Naive B cell (primary cell): ENCODE measurements around the gene SNAI3. TPM values are rescaled to one million over a fixed set of nuclear protein-coding genes. Genes with fewer than 3 reads are reported as not detected.

ENCODE experiments used
- ATAC-seq, 2 donors: fragments of 150-1000 bp; cut with Tn5 transposase; 2 replicates each; pipeline ENCODE4 v1.10.0; 2021; ENCODE audit warnings: low read depth in 2 of 2, mild to moderate bottlenecking in 2 of 2, moderate library complexity in 2 of 2
- DNase-seq: peaks from one replicate; pipeline ENCODE4 v3.0.0; 2022
- H3K27ac Mint-ChIP-seq, 6 donors: one replicate each; pipeline ENCODE4 v1.8.0; 2020 to 2022; ENCODE audit warnings: mild to moderate bottlenecking in 6 of 6, mixed read lengths in 6 of 6, moderate library complexity in 5 of 6, inconsistent platforms in 2 of 6
- H3K27me3 Mint-ChIP-seq, 3 donors: one replicate each; pipeline ENCODE4 v1.8.0; 2021 to 2022; ENCODE audit warnings: mixed read lengths in 3 of 3, mild to moderate bottlenecking in 1 of 3
- H3K36me3 Mint-ChIP-seq, 2 donors: one replicate each; pipeline ENCODE4 v1.8.0; 2020 to 2022; ENCODE audit warnings: mixed read lengths in 2 of 2, inconsistent platforms in 1 of 2, mild to moderate bottlenecking in 1 of 2
- H3K4me1 Mint-ChIP-seq, 3 donors: one replicate each; pipeline ENCODE4 v1.8.0; 2020 to 2022; ENCODE audit warnings: mixed read lengths in 3 of 3, inconsistent platforms in 1 of 3, mild to moderate bottlenecking in 1 of 3, moderate library complexity in 1 of 3
- H3K4me3 Mint-ChIP-seq, 8 donors: one replicate each; pipeline ENCODE4 v1.8.0; 2020 to 2022; ENCODE audit warnings: mild to moderate bottlenecking in 8 of 8, mixed read lengths in 8 of 8, moderate library complexity in 8 of 8, inconsistent platforms in 2 of 8
- H3K9me3 Mint-ChIP-seq, 7 donors: one replicate each; pipeline ENCODE4 v1.8.0; 2020 to 2022; ENCODE audit warnings: mixed read lengths in 7 of 7, mild to moderate bottlenecking in 5 of 7, inconsistent platforms in 2 of 7, moderate library complexity in 1 of 7
- polyA plus RNA-seq, 6 donors: library from polyadenylated mRNA; unstranded; fragments of 300-500 nt; fragmentation: Illumina TruSeq; gene quantifications; one replicate each; pipeline ENCODE4 v1.2.3, GENCODE V29; 2021; ENCODE audit warnings: low read depth in 6 of 6

The SNAI3 gene
- polyA plus RNA-seq, 6 donors from 2014 or later = 1.4 to 9.0 (median 5.9) TPM

- DNase-seq (peak; percentile 34), ATAC-seq (peak; percentile 16 to 22)
These were observed 19.5 kb upstream of the SNAI3 start for GRCh38 chr16:88705801-88706228.

GRCh38 chr16:88705076-88705684 is 18.9 kb upstream of the SNAI3 start:
- peaks cover 43 to 73% (median 65%) of the 10 kb centered on the region in 3 donors for H3K4me1 Mint-ChIP-seq
- H3K36me3 Mint-ChIP-seq = no peaks in the 10 kb centered on the region
- DNase-seq (peak; percentile 29), ATAC-seq (no peak)
- H3K4me3 Mint-ChIP-seq = peak overlapping the region; percentile 81 to 98 (median 93)
- peak overlapping the region; percentile 84 to 97 (median 92) for H3K27ac Mint-ChIP-seq
- no peaks in the 10 kb centered on the region for H3K9me3 Mint-ChIP-seq
- no peaks in the 10 kb centered on the region for H3K27me3 Mint-ChIP-seq

More at GRCh38 chr16:88705801-88706228, 19.5 kb upstream of the SNAI3 start:
- Mint-ChIP-seq H3K9me3 (no peaks in the 10 kb centered on the region), H3K4me1 (peaks cover 44 to 69% (median 59%) of the 10 kb centered on the region in 3 donors), H3K27me3 (no peaks in the 10 kb centered on the region), H3K36me3 (no peaks in the 10 kb centered on the region), H3K27ac (peak overlapping the region; percentile 84 to 97 (median 92)), H3K4me3 (peak overlapping the region; percentile 85 to 98 (median 93))

DNA sequence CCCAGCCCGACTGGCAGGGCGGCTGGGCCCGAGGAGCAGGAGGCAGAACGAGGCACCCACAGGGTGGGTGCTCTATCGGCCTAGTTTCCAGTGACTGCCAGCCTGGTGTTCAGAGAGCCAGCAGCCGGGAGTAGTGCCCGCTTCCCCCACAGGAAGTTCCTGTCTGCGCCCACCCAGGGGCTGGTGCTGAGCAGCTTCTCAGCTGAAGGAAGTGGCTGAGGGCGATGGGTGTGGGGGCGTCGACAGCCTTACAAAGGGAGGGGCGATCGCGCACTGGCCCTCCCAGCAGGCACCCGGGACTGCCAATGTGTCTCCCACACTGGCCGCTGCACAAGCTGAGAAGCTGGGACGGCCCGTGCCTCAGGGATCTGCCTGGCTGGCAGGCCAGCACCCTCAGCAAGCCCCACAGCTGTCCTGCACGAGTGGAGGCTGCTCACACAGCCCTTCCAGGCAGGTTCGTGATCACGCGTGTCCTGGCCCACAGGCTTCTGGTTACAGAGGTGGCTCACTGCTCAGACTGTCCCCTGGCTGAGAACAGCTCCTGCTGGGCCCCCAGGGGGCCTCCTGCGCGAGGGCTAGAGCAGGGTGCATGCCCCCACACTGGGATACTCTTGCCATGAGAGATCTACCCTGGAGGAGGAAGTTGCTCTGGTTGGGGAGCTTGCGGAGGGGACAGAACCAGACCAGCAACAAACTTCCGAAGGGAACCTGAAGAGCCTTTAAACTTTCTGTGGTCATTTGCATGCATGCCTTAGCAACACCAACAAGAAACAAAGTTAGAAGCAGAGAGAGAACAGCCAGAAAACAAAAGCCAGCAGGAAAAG is 17.4 kb upstream of the SNAI3 start:
- Mint-ChIP-seq H3K9me3 (no peaks in the 10 kb centered on the region), H3K27ac (peak overlapping the region; percentile 90 to 96 (median 92)), H3K4me1 (peaks cover 49 to 73% (median 69%) of the 10 kb centered on the region in 3 donors), H3K4me3 (peak overlapping the region; percentile 77 to 98 (median 88)), H3K27me3 (no peaks in the 10 kb centered on the region), H3K36me3 (no peaks in the 10 kb centered on the region)
- DNase-seq (peak; percentile 62), ATAC-seq (peak in 1 of 2 donors; percentile 8)

- ATAC-seq (no peak), DNase-seq (no peak)
- peaks cover 49 to 74% (median 68%) of the 10 kb centered on the region in 3 donors for H3K4me1 Mint-ChIP-seq
- peak overlapping the region; percentile 77 to 98 (median 88) for H3K4me3 Mint-ChIP-seq
- no peaks in the 10 kb centered on the region for H3K9me3 Mint-ChIP-seq
- H3K27me3 Mint-ChIP-seq = no peaks in the 10 kb centered on the region
- no peaks in the 10 kb centered on the region for H3K36me3 Mint-ChIP-seq
- peak overlapping the region; percentile 92 to 96 (median 94) for H3K27ac Mint-ChIP-seq
These were observed 16.3 kb upstream of the SNAI3 start for GRCh38 chr16:88702371-88703210.

- Mint-ChIP-seq H3K9me3 (no peaks in the 10 kb centered on the region), H3K4me3 (peak overlapping the region; percentile 77 to 98 (median 92)), H3K4me1 (peaks cover 43 to 67% (median 60%) of the 10 kb centered on the region in 3 donors), H3K27me3 (no peaks in the 10 kb centered on the region), H3K27ac (peak overlapping the region; percentile 57 to 96 (median 93)), H3K36me3 (no peaks in the 10 kb centered on the region)
- no peak for DNase-seq
- no peak for ATAC-seq
These were observed 15.5 kb upstream of the SNAI3 start for GRCh38 chr16:88701581-88702370.

DNA sequence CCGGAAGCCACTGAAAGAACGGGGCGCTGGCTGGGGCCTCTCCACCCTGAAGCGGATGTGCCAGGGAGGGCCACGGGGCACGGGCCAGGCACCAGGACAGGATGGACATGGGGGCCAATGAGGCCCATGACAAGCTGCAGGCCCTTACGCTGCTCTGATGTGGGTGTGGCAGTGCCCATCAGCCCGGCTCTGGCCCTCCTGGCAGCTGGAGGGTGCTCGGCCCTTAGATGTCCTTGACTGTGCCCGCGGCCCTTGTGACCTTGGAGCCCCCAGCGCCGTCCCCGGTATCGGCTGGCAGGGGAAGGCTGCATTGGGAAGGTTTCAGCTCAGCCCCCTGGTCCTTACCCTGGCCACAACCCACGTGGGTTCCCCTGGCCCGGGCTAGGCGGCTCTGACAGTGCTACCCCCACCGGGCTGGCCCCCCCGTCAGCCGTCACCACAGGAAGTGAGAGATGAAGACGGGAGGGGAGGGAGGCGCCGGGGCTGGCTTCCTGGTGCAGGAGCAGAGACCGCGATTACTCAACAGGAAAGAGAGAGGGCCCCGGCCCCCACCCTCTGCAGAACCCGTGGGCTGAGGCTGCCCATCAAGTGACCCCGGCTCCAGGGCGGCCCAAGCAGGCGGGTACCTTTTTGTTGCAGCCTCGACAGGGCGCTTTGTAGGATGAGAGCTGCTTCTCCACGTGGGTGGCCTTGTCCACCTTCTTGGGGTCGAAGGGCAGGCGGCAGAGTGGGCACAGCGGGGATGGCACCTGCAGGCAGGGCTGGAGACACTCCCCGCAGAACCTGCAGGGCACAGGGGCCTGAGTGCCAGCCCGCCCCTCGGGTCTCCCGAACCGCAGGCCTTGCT is 14.6 kb upstream of the SNAI3 start:
- Mint-ChIP-seq H3K27ac (peak overlapping the region; percentile 79 to 96 (median 88)), H3K36me3 (no peaks in the 10 kb centered on the region), H3K4me3 (peak overlapping the region; percentile 77 to 98 (median 88)), H3K27me3 (no peaks in the 10 kb centered on the region), H3K9me3 (no peaks in the 10 kb centered on the region), H3K4me1 (peaks cover 43 to 66% (median 58%) of the 10 kb centered on the region in 3 donors)
- DNase-seq (peak; percentile 92), ATAC-seq (peak; percentile 81 to 87)

GRCh38 chr16:88700322-88700635 is 14.0 kb upstream of the SNAI3 start:
- no peak for DNase-seq
- Mint-ChIP-seq H3K4me3 (peak overlapping the region; percentile 60 to 98 (median 84)), H3K4me1 (peaks cover 39 to 63% (median 56%) of the 10 kb centered on the region in 3 donors), H3K27ac (peak overlapping the region in 4 of 6 donors; percentile 38 to 96 (median 94)), H3K27me3 (no peaks in the 10 kb centered on the region), H3K9me3 (no peaks in the 10 kb centered on the region), H3K36me3 (no peaks in the 10 kb centered on the region)
- no peak for ATAC-seq

- peaks cover 37 to 52% (median 45%) of the 10 kb centered on the region in 3 donors for H3K4me1 Mint-ChIP-seq
- H3K27ac Mint-ChIP-seq = peak overlapping the region in 2 of 6 donors; percentile 92 to 96
- H3K27me3 Mint-ChIP-seq = no peaks in the 10 kb centered on the region
- no peaks in the 10 kb centered on the region for H3K36me3 Mint-ChIP-seq
- peak overlapping the region in 2 of 8 donors; percentile 41 to 85 for H3K4me3 Mint-ChIP-seq
- DNase-seq (no peak), ATAC-seq (no peak)
- H3K9me3 Mint-ChIP-seq = no peaks in the 10 kb centered on the region
These were observed 12.9 kb upstream of the SNAI3 start for GRCh38 chr16:88699180-88699579.

GRCh38 chr16:88698646-88699045 is 12.3 kb upstream of the SNAI3 start:
- H3K9me3 Mint-ChIP-seq = no peaks in the 10 kb centered on the region
- no peaks in the 10 kb centered on the region for H3K36me3 Mint-ChIP-seq
- H3K4me1 Mint-ChIP-seq = peaks cover 32 to 47% (median 40%) of the 10 kb centered on the region in 3 donors
- H3K4me3 Mint-ChIP-seq = peak overlapping the region in 1 of 8 donors; percentile 51
- DNase-seq (no peak), ATAC-seq (no peak)
- H3K27me3 Mint-ChIP-seq = no peaks in the 10 kb centered on the region
- H3K27ac Mint-ChIP-seq = no peak overlapping the region

DNA sequence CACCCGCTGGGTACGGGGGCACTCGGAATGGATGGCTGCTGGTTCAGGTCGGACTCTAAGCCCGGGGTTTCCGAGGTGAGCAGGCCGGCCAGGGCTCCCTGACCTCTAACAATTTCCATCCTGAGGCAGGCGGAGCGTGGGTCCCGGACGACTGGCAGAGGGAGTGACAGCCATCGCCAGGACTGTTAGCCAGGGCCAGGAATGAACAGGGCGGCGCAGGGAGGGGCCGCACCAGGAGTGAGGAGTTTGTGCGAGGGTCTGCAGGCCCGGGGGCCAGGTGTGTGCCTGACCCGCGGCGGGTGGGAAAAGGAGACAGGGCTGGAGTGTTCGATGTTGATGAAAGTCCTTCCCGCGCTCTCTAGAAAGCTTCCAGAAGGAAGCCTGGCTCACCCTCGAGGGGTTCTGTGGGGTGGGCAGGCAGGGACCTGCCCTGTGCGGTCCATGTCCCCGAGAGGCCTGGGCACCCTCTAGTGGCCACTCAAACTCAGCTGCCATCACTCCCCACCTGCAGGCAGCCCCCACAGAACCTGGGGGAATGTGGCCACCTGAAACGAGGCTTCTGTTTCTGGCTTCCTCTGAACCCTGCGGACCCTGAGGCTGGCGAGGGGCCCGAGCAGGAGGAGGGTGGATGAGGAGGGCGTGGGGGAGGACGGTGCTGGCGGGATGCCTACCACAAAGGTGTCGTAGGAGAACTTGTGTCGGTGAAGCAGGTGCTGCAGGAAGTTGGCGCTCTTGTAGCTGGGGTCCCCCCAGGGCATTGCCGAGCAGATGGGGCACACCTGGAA is 11.7 kb upstream of the SNAI3 start:
- no peaks in the 10 kb centered on the region for H3K36me3 Mint-ChIP-seq
- peak overlapping the region in 1 of 6 donors; percentile 74 for H3K27ac Mint-ChIP-seq
- ATAC-seq (no peak), DNase-seq (no peak)
- peaks cover 27 to 42% (median 36%) of the 10 kb centered on the region in 3 donors for H3K4me1 Mint-ChIP-seq
- H3K27me3 Mint-ChIP-seq = no peaks in the 10 kb centered on the region
- no peaks in the 10 kb centered on the region for H3K9me3 Mint-ChIP-seq
- H3K4me3 Mint-ChIP-seq = peak overlapping the region in 2 of 8 donors; percentile 32 to 51

DNA sequence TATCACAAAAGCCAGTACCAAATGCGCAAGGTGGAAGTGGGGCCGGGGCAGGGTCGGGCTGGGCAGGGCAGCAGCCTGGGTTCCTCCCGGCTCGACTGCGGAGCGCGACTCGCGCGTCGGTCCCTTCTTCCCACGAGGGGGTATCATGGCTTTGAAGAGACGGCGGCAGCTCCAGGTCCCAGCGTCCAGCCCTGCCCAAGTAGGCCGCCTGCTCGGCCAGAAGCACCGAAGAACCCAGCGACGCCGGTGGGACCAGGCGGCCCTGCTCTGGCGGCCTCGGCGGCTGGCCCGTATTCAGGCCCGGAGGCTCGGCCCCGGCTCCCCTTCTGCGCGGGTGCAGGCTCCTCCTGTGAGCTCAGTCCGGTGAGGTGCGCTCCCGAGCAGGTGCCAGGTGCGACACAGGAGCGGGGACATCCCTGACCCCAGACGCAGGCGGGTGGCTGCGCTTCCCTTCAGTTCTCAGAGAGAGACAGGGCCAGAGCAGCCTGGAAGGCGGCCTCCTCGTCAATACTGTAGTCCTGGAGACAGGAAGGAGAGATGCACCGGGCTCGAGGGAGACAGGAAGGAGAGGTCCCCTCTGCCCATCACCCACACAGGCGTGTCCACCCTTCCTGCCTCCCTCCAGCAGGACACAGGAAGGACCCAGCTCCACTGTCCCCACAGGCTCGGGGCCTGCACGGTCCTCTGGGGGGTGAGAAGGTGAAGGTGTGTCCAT is 11.0 kb upstream of the SNAI3 start:
- no peak for DNase-seq
- Mint-ChIP-seq H3K4me3 (peak overlapping the region in 1 of 8 donors; percentile 32), H3K27me3 (no peaks in the 10 kb centered on the region), H3K36me3 (no peaks in the 10 kb centered on the region), H3K9me3 (no peaks in the 10 kb centered on the region), H3K27ac (peak overlapping the region in 1 of 6 donors; percentile 33), H3K4me1 (peaks cover 20 to 42% (median 36%) of the 10 kb centered on the region in 3 donors)
- no peak for ATAC-seq
